Thyroid gland (tissue), 4 donors: Measurements from ENCODE around the gene FRMD4A. TPM values are rescaled to one million over a fixed set of nuclear protein-coding genes. Genes with fewer than 3 reads are reported as not detected.

Experiments used
- DNase-seq, 2 donors: peaks; one replicate each; pipeline ENCODE4 v3.0.0-alpha.2; 2019
- H3K27ac ChIP-seq, 3 donors: fragments of 200-600 bp; sonication (generic); 1 replicate in 2 of 3; 2 replicates in 1 of 3; pipeline ENCODE4 v1.5.1; 2016 to 2019; ENCODE audit warnings: mild to moderate bottlenecking in 1 of 3, moderate library complexity in 1 of 3
- H3K27me3 ChIP-seq: fragments of 200-600 bp; sonication (generic); one replicate; pipeline ENCODE4 v1.5.1; 2019
- H3K36me3 ChIP-seq, 2 donors: fragments of 200-600 bp; sonication (generic); one replicate each; pipeline ENCODE4 v1.5.1; 2016 to 2019
- H3K4me1 ChIP-seq, 2 donors: fragments of 200-600 bp; sonication (generic); one replicate each; pipeline ENCODE4 v1.5.1; 2017 to 2019
- H3K4me3 ChIP-seq, 3 donors: fragments of 200-600 bp; sonication (generic); replicated peaks in 1 of 3; 1 replicate in 2 of 3; 2 replicates in 1 of 3; pipeline ENCODE4 v1.5.1; 2016; ENCODE audit warnings: mild to moderate bottlenecking in 1 of 3
- H3K9me3 ChIP-seq: fragments of 200-600 bp; sonication (generic); one replicate; pipeline ENCODE4 v1.5.1; 2017
- POLR2A ChIP-seq, 2 donors: fragments of 450-650 bp; IDR thresholded peaks; one replicate each; pipeline ENCODE4 v1.6.1; 2017; ENCODE audit warnings: antibody characterized with exemption in 2 of 2, mild to moderate bottlenecking in 2 of 2, moderate library complexity in 1 of 2
- WGBS, 2 donors: methylation state at CpG; one replicate each; pipeline ENCODE4 v1.1.5; 2017; 5-methylcytosine and 5-hydroxymethylcytosine counted together
- intact Hi-C: fragments of 100-400 bp; cut with DNase I; formaldehyde crosslinking; loops from one replicate; pipeline ENCODE4 v1.15.1; 2023
- total RNA-seq, 4 donors: library from RNA; depleted of rRNA; stranded (reverse); fragments of >200 nt; gene quantifications; one replicate each; pipeline ENCODE4 v1.2.3, GENCODE V29; 2016
- TF ChIP-seq, protein P1 (sequence below), 6 experiments: fragments of 200-600 bp in 3 of 6; fragments of 450-650 bp in 3 of 6; sonication (generic) in 3 of 6; IDR thresholded peaks; one replicate each; pipeline ENCODE4 v1.5.1; 2016 to 2019; ENCODE audit warnings: antibody characterized with exemption in 6 of 6, mild to moderate bottlenecking in 2 of 6, inconsistent platforms in 1 of 6, moderate library complexity in 1 of 6

Gene FRMD4A
- total RNA-seq, 4 donors from 2014 or later: 10.6 to 18.6 (median 16.3) TPM

GRCh38 chr10:13998163-13998835, 332.4 kb downstream of the FRMD4A start:
- H3K9me3 ChIP-seq: no peaks in the 10 kb centered on the region
- H3K36me3 ChIP-seq: no peaks in the 10 kb centered on the region
- intact Hi-C loops: no loop called here
- 84 to 88% methylated on average over 5 of the region's 5 CpGs for WGBS, 2 donors
- no peaks in the 10 kb centered on the region for H3K27me3 ChIP-seq
- DNase-seq: no peak
- TF ChIP-seq, protein P1, sequence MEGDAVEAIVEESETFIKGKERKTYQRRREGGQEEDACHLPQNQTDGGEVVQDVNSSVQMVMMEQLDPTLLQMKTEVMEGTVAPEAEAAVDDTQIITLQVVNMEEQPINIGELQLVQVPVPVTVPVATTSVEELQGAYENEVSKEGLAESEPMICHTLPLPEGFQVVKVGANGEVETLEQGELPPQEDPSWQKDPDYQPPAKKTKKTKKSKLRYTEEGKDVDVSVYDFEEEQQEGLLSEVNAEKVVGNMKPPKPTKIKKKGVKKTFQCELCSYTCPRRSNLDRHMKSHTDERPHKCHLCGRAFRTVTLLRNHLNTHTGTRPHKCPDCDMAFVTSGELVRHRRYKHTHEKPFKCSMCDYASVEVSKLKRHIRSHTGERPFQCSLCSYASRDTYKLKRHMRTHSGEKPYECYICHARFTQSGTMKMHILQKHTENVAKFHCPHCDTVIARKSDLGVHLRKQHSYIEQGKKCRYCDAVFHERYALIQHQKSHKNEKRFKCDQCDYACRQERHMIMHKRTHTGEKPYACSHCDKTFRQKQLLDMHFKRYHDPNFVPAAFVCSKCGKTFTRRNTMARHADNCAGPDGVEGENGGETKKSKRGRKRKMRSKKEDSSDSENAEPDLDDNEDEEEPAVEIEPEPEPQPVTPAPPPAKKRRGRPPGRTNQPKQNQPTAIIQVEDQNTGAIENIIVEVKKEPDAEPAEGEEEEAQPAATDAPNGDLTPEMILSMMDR (IDR thresholded peaks at IDR 0.05): no peak
- TF ChIP-seq POLR2A (IDR thresholded peaks at IDR 0.05): no peak
- no peak overlapping the region for H3K27ac ChIP-seq
- H3K4me3 ChIP-seq: no peak overlapping the region
- H3K4me1 ChIP-seq: peaks cover 2% of the 10 kb centered on the region in 2 donors

DNA sequence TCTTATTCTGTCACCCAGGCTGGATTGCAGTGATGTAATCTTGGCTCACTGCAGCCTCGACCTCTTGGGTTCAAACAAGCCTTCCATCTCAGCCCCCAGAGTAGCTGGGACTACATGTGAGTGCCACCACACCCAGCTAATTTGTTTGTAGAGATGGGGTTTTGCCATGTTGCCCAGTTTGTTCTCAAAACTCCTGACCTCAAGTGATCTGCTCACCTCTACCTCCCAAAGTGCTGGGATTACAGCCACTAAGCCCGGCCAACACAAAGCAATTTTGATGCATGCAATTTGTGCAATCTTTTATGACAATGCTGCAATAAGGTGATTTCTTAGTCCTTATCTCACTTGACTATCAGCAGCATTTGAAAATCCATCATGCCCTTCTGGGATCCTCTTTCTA, 333.1 kb downstream of the FRMD4A start:
- H3K27ac ChIP-seq: no peak overlapping the region
- intact Hi-C loops: no loop called here
- WGBS, 2 donors: 79% methylated on average over 2 of the region's 2 CpGs

GRCh38 chr10:13994932-13995331, 335.8 kb downstream of the FRMD4A start:
- no peak for TF ChIP-seq POLR2A (IDR thresholded peaks at IDR 0.05)
- TF ChIP-seq, protein P1 (IDR thresholded peaks at IDR 0.05): peak in 1 of 6 experiments; percentile 5
- no peak for DNase-seq
- no peaks in the 10 kb centered on the region for H3K27me3 ChIP-seq
- WGBS, 2 donors: 61 to 62% methylated on average over 5 of the region's 5 CpGs
- no peaks in the 10 kb centered on the region for H3K9me3 ChIP-seq
- no peak overlapping the region for H3K4me3 ChIP-seq
- peaks cover 20 to 21% of the 10 kb centered on the region in 2 donors for H3K4me1 ChIP-seq
- intact Hi-C loops: no loop called here
- H3K36me3 ChIP-seq: no peaks in the 10 kb centered on the region
- H3K27ac ChIP-seq: no peak overlapping the region

More for the DNA sequence above, 333.1 kb downstream of the FRMD4A start:
- Histone ChIP-seq H3K9me3 (no peaks in the 10 kb centered on the region), H3K4me3 (no peak overlapping the region), H3K36me3 (no peaks in the 10 kb centered on the region), H3K4me1 (peaks cover 5 to 6% of the 10 kb centered on the region in 2 donors), H3K27me3 (no peaks in the 10 kb centered on the region)
- DNase-seq: no peak
- TF ChIP-seq POLR2A (IDR thresholded peaks at IDR 0.05): no peak
- TF ChIP-seq, protein P1 (IDR thresholded peaks at IDR 0.05): no peak

DNA sequence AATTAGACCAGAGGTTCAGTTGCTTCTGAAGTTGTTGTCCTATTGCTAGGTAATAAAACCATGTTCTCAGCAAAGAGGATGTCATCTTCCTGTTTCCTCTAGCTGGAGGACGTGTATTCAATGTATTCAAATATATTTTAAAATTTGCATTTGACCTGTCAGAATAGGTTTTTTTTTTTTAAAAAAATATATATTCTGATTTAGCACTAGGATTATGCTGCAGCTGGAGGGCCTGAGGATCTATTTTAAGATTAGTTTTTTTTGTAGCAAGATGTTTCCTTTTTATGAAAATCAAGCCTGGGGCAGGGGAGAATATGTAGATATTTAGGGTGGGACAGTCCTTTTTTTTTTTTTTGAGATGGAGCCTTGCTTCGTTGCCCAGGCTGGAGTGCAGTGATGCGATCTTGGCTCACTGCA, 337.0 kb downstream of the FRMD4A start:
- DNase-seq: no peak
- no peaks in the 10 kb centered on the region for H3K36me3 ChIP-seq
- no peak for TF ChIP-seq POLR2A (IDR thresholded peaks at IDR 0.05)
- TF ChIP-seq, protein P1 (IDR thresholded peaks at IDR 0.05): no peak

DNA sequence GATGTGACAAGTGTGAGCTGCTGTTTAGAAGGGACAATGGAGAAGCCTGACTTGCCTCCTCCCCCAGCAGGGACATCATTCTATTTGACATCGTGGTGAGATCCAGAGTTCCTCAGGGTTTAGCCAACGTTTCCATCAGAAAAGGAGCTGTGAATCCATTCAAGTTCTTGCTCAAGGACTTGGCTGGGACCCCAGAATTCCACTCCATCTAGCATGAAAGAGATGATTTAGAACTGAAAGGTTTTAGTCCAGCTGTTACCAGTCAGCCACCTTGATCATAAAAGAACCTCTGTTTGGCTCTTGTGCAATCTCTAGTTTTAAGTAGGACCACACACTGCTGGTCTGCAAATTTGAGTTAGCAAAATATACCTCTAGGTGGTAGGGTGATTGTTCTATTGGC, 337.6 kb downstream of the FRMD4A start:
- intact Hi-C loops: no loop called here
- H3K27ac ChIP-seq: peak overlapping the region in 1 of 3 donors; percentile 10

More for the DNA sequence above, 337.0 kb downstream of the FRMD4A start:
- Histone ChIP-seq H3K27me3 (no peaks in the 10 kb centered on the region), H3K9me3 (no peaks in the 10 kb centered on the region), H3K4me1 (peaks cover 20 to 26% of the 10 kb centered on the region in 2 donors), H3K4me3 (no peak overlapping the region), H3K27ac (peak overlapping the region in 1 of 3 donors; percentile 10)
- WGBS, 2 donors: 57 to 63% methylated on average over 3 of the region's 3 CpGs
- intact Hi-C loops: no loop called here

More for the DNA sequence above, 337.6 kb downstream of the FRMD4A start:
- TF ChIP-seq POLR2A (IDR thresholded peaks at IDR 0.05): no peak
- TF ChIP-seq, protein P1 (IDR thresholded peaks at IDR 0.05): no peak
- peaks cover 20 to 26% of the 10 kb centered on the region in 2 donors for H3K4me1 ChIP-seq
- H3K27me3 ChIP-seq: no peaks in the 10 kb centered on the region
- DNase-seq: peak; percentile 41 to 73
- H3K4me3 ChIP-seq: no peak overlapping the region
- H3K36me3 ChIP-seq: no peaks in the 10 kb centered on the region
- H3K9me3 ChIP-seq: no peaks in the 10 kb centered on the region
- WGBS, 2 donors: 9 to 12% methylated on average over 2 of the region's 2 CpGs
